RWPE2 (cell line): ENCODE data around the gene CIRBP.

Experiments used
- ATAC-seq: fragments of 200-7000 bp; cut with Tn5 transposase; 3 replicates; pipeline ENCODE4 v1.9.1; 2021; ENCODE audit warnings: low read depth
- DNase-seq: peaks from one replicate; pipeline ENCODE4 v3.0.0-alpha.2; 2020; ENCODE audit warnings: low spot score
- H3K27ac ChIP-seq: fragments of 450-650 bp; 2 replicates; pipeline ENCODE4 v1.5.1; 2017; ENCODE audit warnings: mild to moderate bottlenecking; ENCODE audit not compliant: poor library complexity, severe bottlenecking
- H3K27me3 ChIP-seq: fragments of 250-450 bp; sonication (Bioruptor Pico); 2 replicates; pipeline ENCODE4 v1.5.1; 2021; ENCODE audit warnings: mild to moderate bottlenecking, moderate library complexity; ENCODE audit not compliant: insufficient read depth, poor library complexity, severe bottlenecking
- H3K36me3 ChIP-seq: fragments of 250-450 bp; sonication (Bioruptor Pico); 2 replicates; pipeline ENCODE4 v1.5.1; 2020; ENCODE audit warnings: low read depth, mild to moderate bottlenecking, moderate library complexity
- H3K4me1 ChIP-seq: fragments of 250-450 bp; sonication (Bioruptor Pico); 2 replicates; pipeline ENCODE4 v1.5.1; 2021; ENCODE audit warnings: mild to moderate bottlenecking, moderate library complexity; ENCODE audit not compliant: insufficient read depth, poor library complexity, severe bottlenecking
- H3K4me3 ChIP-seq: fragments of 250-450 bp; sonication (Bioruptor Pico); 2 replicates; pipeline ENCODE4 v1.5.1; 2021; ENCODE audit warnings: mild to moderate bottlenecking, moderate library complexity; ENCODE audit not compliant: severe bottlenecking
- H3K9me3 ChIP-seq: fragments of 250-450 bp; sonication (Bioruptor Pico); 2 replicates; pipeline ENCODE4 v1.5.1; 2021; ENCODE audit warnings: mild to moderate bottlenecking, moderate library complexity; ENCODE audit not compliant: severe bottlenecking
- CTCF ChIP-seq: fragments of 450-650 bp; IDR thresholded peaks from one replicate; pipeline ENCODE4 v1.5.1; 2017; ENCODE audit warnings: mild to moderate bottlenecking, moderate library complexity; ENCODE audit not compliant: poor library complexity, severe bottlenecking

The CIRBP gene

GRCh38 chr19:1313695-1314613 lies 44.8 kb downstream of the CIRBP start:
- DNase-seq = peak; percentile 53
- peak overlapping the region; percentile 64 for H3K27ac ChIP-seq

GRCh38 chr19:1315470-1316166 lies 46.5 kb downstream of the CIRBP start:
- no peak overlapping the region for H3K4me3 ChIP-seq
- no peak overlapping the region for H3K27ac ChIP-seq
- DNase-seq = no peak
- H3K4me1 ChIP-seq = peaks cover 12% of the 10 kb centered on the region
- H3K27me3 ChIP-seq = no peaks in the 10 kb centered on the region
- H3K36me3 ChIP-seq = no peaks in the 10 kb centered on the region
- peak; percentile 64 for ATAC-seq
- no peaks in the 10 kb centered on the region for H3K9me3 ChIP-seq
- TF ChIP-seq CTCF = peak; percentile 76

More at GRCh38 chr19:1313695-1314613, 44.8 kb downstream of the CIRBP start:
- H3K27me3 ChIP-seq = no peaks in the 10 kb centered on the region
- TF ChIP-seq CTCF = no peak
- H3K9me3 ChIP-seq = no peaks in the 10 kb centered on the region
- peak; percentile 19; the same call in 1 of the 3 replicates for ATAC-seq
- H3K4me1 ChIP-seq = peaks cover 12% of the 10 kb centered on the region
- H3K4me3 ChIP-seq = no peak overlapping the region
- no peaks in the 10 kb centered on the region for H3K36me3 ChIP-seq

- Histone ChIP-seq H3K27ac (no peak overlapping the region), H3K4me3 (no peak overlapping the region), H3K36me3 (no peaks in the 10 kb centered on the region), H3K27me3 (no peaks in the 10 kb centered on the region), H3K4me1 (peaks cover 12% of the 10 kb centered on the region), H3K9me3 (no peaks in the 10 kb centered on the region)
- no peak for TF ChIP-seq CTCF
- no peak for ATAC-seq
- DNase-seq = no peak
Measured at GRCh38 chr19:1316466-1316865, 47.3 kb downstream of the CIRBP start.

GRCh38 chr19:1317274-1318003 lies 48.3 kb downstream of the CIRBP start:
- Histone ChIP-seq H3K4me3 (no peak overlapping the region), H3K27me3 (no peaks in the 10 kb centered on the region), H3K27ac (no peak overlapping the region), H3K4me1 (peaks cover 12% of the 10 kb centered on the region), H3K36me3 (no peaks in the 10 kb centered on the region), H3K9me3 (no peaks in the 10 kb centered on the region)
- no peak for TF ChIP-seq CTCF
- no peak for ATAC-seq
- DNase-seq = no peak
